GM12874 (cell line): ENCODE results near the gene GAS6.

Source experiments
- TF ChIP-seq, protein P1 (sequence below): IDR thresholded peaks from 2 replicates; pipeline ENCODE4 v1.5.1; 2011; ENCODE audit warnings: low read depth, mild to moderate bottlenecking, control low read depth, low read length, moderate library complexity; ENCODE audit not compliant: insufficient read depth

GAS6 gene

DNA sequence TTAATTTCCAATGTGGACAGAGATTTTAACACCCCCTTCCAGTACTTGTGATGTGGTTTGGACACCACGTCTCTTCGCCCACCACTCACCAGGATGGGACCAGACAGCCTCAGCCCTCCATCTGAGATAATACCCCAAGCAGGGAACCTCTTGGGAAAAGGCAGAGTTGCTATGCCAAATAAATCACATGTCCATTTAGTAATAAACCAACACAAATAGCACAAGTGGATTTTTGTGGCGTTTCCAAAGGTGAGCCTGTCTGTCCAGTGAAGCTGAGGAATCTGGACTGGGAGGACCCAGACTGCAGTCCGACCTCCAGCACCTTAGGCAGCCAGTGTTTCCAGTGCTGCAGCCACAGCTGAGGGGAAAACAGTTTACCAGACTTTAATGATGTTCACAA is 34.1 kb upstream of the GAS6 start:
- TF ChIP-seq, protein P1, sequence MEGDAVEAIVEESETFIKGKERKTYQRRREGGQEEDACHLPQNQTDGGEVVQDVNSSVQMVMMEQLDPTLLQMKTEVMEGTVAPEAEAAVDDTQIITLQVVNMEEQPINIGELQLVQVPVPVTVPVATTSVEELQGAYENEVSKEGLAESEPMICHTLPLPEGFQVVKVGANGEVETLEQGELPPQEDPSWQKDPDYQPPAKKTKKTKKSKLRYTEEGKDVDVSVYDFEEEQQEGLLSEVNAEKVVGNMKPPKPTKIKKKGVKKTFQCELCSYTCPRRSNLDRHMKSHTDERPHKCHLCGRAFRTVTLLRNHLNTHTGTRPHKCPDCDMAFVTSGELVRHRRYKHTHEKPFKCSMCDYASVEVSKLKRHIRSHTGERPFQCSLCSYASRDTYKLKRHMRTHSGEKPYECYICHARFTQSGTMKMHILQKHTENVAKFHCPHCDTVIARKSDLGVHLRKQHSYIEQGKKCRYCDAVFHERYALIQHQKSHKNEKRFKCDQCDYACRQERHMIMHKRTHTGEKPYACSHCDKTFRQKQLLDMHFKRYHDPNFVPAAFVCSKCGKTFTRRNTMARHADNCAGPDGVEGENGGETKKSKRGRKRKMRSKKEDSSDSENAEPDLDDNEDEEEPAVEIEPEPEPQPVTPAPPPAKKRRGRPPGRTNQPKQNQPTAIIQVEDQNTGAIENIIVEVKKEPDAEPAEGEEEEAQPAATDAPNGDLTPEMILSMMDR: no peak

GRCh38 chr13:113897161-113897560 is 33.3 kb upstream of the GAS6 start:
- TF ChIP-seq, protein P1: no peak

GRCh38 chr13:113895436-113895835 is 31.6 kb upstream of the GAS6 start:
- TF ChIP-seq, protein P1: no peak

GRCh38 chr13:113890774-113891480 is 27.1 kb upstream of the GAS6 start:
- TF ChIP-seq, protein P1: no peak

DNA sequence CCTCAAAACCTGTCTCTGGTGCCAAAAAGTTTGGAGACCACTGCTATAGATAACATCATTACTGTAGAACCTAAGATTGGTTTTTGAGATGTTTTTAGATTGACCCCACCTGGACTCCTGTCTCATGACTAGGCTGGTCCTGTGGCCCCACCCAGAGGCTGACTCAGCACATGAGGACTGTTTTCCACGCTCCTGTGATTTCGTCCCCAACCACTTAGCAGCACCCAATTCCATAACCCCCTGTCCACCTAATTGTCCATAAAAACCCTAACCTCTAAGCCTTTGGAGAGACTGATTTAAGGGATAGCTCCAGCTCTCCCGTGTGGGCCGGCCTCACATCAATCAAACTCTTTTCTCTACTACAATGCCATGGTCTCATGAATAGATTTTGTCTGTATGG is 25.6 kb upstream of the GAS6 start:
- TF ChIP-seq, protein P1: no peak

DNA sequence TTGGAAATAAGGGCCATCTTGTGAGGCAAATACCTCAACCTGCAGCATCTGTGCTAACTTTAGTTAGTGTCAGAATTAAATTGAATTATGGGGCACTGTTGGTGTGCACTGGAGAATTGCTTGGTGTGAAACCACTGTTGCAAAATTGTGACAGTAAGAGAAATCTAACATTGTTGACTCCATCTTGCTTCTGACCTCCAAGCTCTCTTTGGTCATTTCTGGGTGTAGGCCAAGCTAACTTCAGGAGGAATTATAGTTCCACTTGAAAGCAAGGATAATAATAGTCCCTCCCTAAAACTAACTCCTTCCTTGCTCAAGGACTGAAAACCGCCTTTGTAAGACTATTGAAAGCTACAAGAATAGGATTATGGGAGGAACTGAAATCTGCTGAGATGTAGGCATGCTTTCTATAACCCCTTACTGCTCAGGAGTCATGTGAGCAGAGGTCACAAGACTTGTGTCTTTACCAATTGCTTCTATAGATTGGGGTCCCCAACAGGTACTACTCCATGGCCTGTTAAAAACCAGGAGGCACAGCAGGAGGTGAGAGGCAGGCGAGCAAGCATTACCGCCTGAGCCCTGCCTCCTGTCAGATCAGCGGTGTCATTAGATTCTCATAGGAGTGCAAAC is 24.9 kb upstream of the GAS6 start:
- TF ChIP-seq, protein P1: no peak

DNA sequence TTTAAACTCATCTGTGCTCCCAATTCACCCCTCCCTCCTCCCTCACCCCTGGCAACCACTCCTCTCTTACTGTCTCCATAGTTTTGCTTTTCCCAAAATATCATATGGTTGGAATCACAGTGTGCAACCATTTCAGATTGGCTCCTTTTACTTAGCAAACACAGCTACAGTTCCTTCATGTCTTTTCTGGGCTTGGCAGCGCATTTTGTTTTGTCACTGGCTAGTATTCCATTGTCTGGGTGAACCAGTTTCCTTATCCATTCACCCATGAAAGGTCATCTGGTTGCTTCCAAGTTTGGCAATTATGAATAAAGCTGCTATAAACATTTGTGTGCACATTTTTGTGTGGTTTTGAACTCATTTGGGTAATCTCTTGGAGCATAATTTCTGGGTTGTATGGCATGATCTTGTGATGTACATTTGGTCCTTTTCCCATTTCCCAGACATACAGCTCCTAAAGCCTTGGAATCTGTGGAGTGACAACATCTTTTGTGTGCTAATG is 23.9 kb upstream of the GAS6 start:
- TF ChIP-seq, protein P1: no peak
